A673 (cell line): ENCODE results near the gene RALB. TPM values are rescaled to one million over a fixed set of nuclear protein-coding genes. Genes with fewer than 3 reads are reported as not detected.

Experiments used
- BruUV-seq: library from RNA; stranded (reverse); fragments of 400-500 nt; replicated peaks from 2 replicates; lab custom pipeline; 2021; lab: Mats Ljungman, UMichigan
- CTCF ChIA-PET: fragments of 300-600 bp; sonication (Branson Sonifier 250); formaldehyde crosslinking; loops from one replicate; lab custom pipeline; 2022; ENCODE audit warnings: antibody characterized with exemption; lab: Charles Lee
- POLR2A ChIA-PET: fragments of 300-600 bp; sonication (Branson Sonifier 250); formaldehyde crosslinking; loops from one replicate; lab custom pipeline; 2022; ENCODE audit warnings: antibody characterized with exemption; ENCODE audit not compliant: low non-redundant PET; lab: Charles Lee
- DNase-seq: peaks from one replicate; pipeline ENCODE4 v3.0.0-alpha.2; 2015; ENCODE audit warnings: low spot score
- H3K27ac ChIP-seq: fragments of 200-600 bp; sonication (generic); 2 replicates; pipeline ENCODE4 v1.5.1; 2016; ENCODE audit warnings: mixed run types, low read depth, mild to moderate bottlenecking, mixed read lengths, antibody characterized with exemption, low read length; ENCODE audit not compliant: poor library complexity, severe bottlenecking
- H3K27me3 ChIP-seq: fragments of 200-600 bp; sonication (generic); replicated peaks from 2 replicates; pipeline ENCODE4 v1.6.1; 2017; ENCODE audit warnings: mixed run types, low read depth, mild to moderate bottlenecking, mixed read lengths, antibody characterized with exemption, low read length; ENCODE audit not compliant: insufficient read depth, poor library complexity
- H3K36me3 ChIP-seq: fragments of 200-600 bp; sonication (generic); 2 replicates; pipeline ENCODE4 v1.6.1; 2016; ENCODE audit warnings: mixed run types, mild to moderate bottlenecking, mixed read lengths, antibody characterized with exemption, low read length; ENCODE audit not compliant: insufficient read depth, poor library complexity, severe bottlenecking
- H3K4me1 ChIP-seq: fragments of 200-600 bp; sonication (generic); 2 replicates; pipeline ENCODE4 v1.6.1; 2017; ENCODE audit warnings: mixed run types, mild to moderate bottlenecking, mixed read lengths, antibody characterized with exemption, low read length; ENCODE audit not compliant: insufficient read depth, poor library complexity, severe bottlenecking
- H3K4me3 ChIP-seq: fragments of 200-600 bp; sonication (generic); 2 replicates; pipeline ENCODE4 v1.5.1; 2016; ENCODE audit warnings: low read depth, mixed run types, mild to moderate bottlenecking, mixed read lengths, low read length; ENCODE audit not compliant: poor library complexity, severe bottlenecking
- H3K9me3 ChIP-seq: fragments of 200-600 bp; sonication (generic); 2 replicates; pipeline ENCODE4 v1.6.1; 2016; ENCODE audit warnings: mixed run types, low read depth, mild to moderate bottlenecking, mixed read lengths, antibody characterized with exemption, low read length; ENCODE audit not compliant: poor library complexity, severe bottlenecking
- EZH2 ChIP-seq: fragments of 200-600 bp; sonication (generic); IDR thresholded peaks from 2 replicates; pipeline ENCODE4 v1.6.1; 2017; ENCODE audit warnings: borderline replicate concordance, low read depth, mild to moderate bottlenecking, mixed read lengths, antibody characterized with exemption, low read length; ENCODE audit not compliant: poor library complexity, severe bottlenecking
- intact Hi-C: fragments of 100-400 bp; cut with micrococcal nuclease; formaldehyde crosslinking; loops from one replicate; pipeline ENCODE4 v1.10.0; 2022; ENCODE audit not compliant: unreplicated experiment
- total RNA-seq: library from RNA; stranded (reverse); gene quantifications from 2 replicates; pipeline ENCODE4 v1.2.3, GENCODE V29; 2021
- TF ChIP-seq, protein P1 (sequence below): fragments of 300-800, 200-600 bp; sonication (generic); conservative IDR thresholded peaks from 2 replicates; pipeline ENCODE4 v1.5.1; 2017; ENCODE audit warnings: low read depth, mild to moderate bottlenecking, antibody characterized with exemption, low read length, moderate library complexity, mixed read lengths

The RALB gene
- total RNA-seq, 1 experiment from 2014 or later = 47.0 TPM

DNA sequence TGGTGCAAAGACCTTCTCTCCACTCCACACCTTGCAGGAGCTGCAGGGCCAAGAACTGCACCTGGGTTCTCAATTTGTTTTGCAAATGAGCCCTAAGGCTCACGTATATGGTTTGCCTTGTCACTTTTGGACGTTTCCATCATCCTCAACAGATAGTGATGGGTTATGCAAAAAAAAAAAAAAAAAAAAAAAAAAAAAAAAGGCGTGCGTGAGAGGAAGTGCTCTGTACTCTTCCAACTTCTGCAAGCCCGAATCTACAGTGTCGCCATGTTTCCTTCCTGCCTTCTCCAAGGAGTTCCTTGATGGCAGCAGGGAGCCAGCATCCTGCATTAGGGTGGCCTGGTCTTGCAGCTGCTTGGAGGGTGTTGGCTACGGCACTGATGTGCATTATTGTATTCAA is 89.3 kb downstream of the RALB start:
- no peak overlapping the region for H3K4me3 ChIP-seq
- intact Hi-C loops = loop anchor here (2.0 to 10.0 kb wide), 3 partner anchors 95 to 339 kb away; no protein-coding TSS in a partner anchor
- H3K4me1 ChIP-seq = peaks cover 13% of the 10 kb centered on the region
- no peak overlapping the region for H3K27ac ChIP-seq
- BruUV-seq = no TSS peak
- ChIA-PET POLR2A (no interaction called here), CTCF (interaction anchor here (0.6 kb wide), 1 partner anchor 352 kb away, joined by 8 read pairs; no protein-coding TSS in a partner anchor)
- H3K36me3 ChIP-seq = no peaks in the 10 kb centered on the region
- peaks cover 51% of the 10 kb centered on the region for H3K27me3 ChIP-seq
- DNase-seq = no peak
- H3K9me3 ChIP-seq = no peaks in the 10 kb centered on the region
- TF ChIP-seq, protein P1, sequence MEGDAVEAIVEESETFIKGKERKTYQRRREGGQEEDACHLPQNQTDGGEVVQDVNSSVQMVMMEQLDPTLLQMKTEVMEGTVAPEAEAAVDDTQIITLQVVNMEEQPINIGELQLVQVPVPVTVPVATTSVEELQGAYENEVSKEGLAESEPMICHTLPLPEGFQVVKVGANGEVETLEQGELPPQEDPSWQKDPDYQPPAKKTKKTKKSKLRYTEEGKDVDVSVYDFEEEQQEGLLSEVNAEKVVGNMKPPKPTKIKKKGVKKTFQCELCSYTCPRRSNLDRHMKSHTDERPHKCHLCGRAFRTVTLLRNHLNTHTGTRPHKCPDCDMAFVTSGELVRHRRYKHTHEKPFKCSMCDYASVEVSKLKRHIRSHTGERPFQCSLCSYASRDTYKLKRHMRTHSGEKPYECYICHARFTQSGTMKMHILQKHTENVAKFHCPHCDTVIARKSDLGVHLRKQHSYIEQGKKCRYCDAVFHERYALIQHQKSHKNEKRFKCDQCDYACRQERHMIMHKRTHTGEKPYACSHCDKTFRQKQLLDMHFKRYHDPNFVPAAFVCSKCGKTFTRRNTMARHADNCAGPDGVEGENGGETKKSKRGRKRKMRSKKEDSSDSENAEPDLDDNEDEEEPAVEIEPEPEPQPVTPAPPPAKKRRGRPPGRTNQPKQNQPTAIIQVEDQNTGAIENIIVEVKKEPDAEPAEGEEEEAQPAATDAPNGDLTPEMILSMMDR = no peak
- no peak for TF ChIP-seq EZH2

- TF ChIP-seq, protein P1 = no peak
- TF ChIP-seq EZH2 = no peak
- Histone ChIP-seq H3K4me1 (peaks cover 13% of the 10 kb centered on the region), H3K27ac (no peak overlapping the region), H3K27me3 (peaks cover 55% of the 10 kb centered on the region), H3K4me3 (no peak overlapping the region), H3K9me3 (no peaks in the 10 kb centered on the region), H3K36me3 (no peaks in the 10 kb centered on the region)
- ChIA-PET POLR2A (no interaction called here), CTCF (interaction anchor here (0.6 kb wide), 1 partner anchor 351 kb away, joined by 8 read pairs; no protein-coding TSS in a partner anchor)
- BruUV-seq = no TSS peak
- intact Hi-C loops = loop anchor here (2.0 to 10.0 kb wide), 3 partner anchors 94 to 338 kb away; no protein-coding TSS in a partner anchor
- no peak for DNase-seq
These were observed 89.8 kb downstream of the RALB start for GRCh38 chr2:120342446-120342845.

- DNase-seq = no peak
- TF ChIP-seq, protein P1 = no peak
- TF ChIP-seq EZH2 = no peak
- Histone ChIP-seq H3K4me3 (no peak overlapping the region), H3K27me3 (peaks cover 61% of the 10 kb centered on the region), H3K9me3 (no peaks in the 10 kb centered on the region), H3K4me1 (peaks cover 13% of the 10 kb centered on the region), H3K36me3 (no peaks in the 10 kb centered on the region), H3K27ac (no peak overlapping the region)
- ChIA-PET POLR2A (no interaction called here), CTCF (interaction anchor here (1.0 to 1.1 kb wide), 2 partner anchors 210 to 337 kb away, joined by 4 to 5 read pairs; no protein-coding TSS in a partner anchor)
- no TSS peak for BruUV-seq
- intact Hi-C loops = loop anchor here (2.0 to 10.0 kb wide), 3 partner anchors 94 to 338 kb away; no protein-coding TSS in a partner anchor
These were observed 90.4 kb downstream of the RALB start for GRCh38 chr2:120343100-120343432.
